Measurements from ENCODE around the gene CYP24A1.
A peak's percentile ranks its signal among the peaks of the same experiment; 100 is the strongest.
"Not testable (repeated sequence)": the region's sequence is repeated elsewhere in the genome, so short reads cannot be mapped to it uniquely, and the experiment has no call there.

Gene CYP24A1

DNA sequence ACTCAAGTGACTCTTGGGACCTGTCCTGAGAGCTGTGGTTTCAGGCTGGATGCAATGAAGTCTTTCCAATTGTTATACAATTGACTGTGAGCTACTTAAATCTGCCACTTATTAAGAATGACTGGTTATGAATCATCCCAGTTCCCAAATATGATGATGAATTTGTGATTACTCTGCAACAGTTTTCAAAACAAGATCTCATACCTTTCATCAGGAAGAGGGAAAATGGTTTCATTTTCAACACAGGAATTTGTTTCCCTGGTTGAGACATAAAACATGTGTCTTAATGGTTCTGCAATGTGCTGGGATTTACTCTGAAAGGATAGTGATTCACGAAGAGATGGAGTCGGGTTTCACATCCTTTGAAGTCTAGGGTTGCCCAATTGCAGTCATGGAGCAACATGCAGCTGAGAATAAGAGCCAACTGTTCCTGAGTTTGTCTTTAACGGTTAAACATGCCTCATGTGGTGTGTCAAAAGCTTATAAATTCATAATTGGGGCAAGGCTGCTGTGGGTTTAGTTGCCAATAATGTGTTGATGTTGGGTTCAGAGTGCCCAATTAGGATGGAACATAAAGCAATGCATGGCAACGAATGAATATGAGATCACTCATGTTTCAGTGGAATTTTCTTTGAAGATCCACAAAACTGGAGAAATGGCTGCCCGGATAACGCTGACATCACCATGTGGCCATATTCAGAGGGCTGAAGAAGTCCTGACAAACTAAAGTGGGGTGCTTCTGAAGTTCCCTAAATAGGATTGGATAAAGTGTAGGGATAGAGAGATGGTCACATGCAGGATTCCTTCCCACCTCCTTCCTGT is 41.0 kb downstream of the CYP24A1 start:
- DNase-seq: peak in 1 of 2 donors; percentile 26

DNA sequence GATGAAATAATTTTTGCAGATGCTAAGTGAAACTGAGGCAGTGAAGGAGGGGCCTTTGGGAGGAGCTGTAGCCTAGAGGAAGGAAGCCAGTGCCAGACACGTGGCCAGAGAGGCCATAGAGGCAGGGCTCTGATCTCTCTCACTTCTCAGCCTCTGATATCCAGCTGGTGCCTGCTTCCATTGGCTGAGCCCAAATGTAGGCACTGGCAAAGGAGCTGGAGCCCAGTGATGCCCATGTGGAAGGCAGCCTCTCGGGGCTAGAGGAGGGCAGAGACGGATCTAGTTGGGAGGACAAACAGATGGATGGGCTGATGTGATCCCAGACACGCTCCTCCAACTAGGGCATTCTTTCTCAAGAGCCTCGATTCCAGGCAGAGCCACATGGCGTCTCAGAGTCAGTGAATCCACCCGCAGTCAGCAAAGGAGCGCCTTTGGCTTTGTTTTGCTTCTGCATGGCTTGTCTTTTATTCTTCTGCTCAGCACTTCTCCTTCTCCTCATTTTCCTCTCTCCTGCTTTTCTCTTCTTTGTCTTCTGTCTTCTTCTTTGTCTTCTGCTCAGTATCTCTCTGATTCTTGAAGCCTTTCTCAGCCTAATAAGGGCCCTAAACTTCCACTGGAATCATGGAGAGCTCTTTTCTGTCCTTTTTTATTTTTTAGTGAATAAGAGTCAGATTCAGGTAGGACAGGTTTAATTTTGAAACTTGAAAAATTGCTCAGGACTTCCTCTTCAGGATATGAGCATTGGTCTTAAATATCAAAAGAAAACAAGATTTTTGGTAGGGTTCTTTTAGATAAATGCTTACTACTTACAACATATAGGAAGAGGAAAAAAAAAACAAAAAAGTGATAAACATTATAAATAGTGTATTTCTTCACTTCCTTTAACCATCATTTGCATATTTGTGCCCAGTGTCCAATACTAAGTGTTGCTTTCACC is 41.8 kb downstream of the CYP24A1 start:
- no peak for DNase-seq

DNA sequence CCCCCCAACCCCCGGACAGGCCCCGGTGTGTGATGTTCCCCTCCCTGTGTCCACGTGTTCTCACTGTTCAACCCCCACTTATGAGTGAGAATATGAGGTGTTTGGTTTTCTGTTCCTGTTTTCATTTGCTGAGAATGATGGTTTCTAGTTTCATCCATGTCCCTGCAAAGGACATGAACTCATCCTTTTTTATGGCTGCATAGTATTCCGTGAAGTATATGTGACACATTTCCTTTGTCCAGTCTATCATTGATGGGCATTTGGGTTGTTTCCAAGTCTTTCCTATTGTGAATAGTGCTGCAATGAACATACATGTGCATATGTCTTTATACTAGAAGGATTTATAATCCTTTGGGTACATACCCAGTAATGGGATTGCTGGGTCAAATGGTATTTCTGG is 42.7 kb downstream of the CYP24A1 start:
- not testable (repeated sequence) for DNase-seq

DNA sequence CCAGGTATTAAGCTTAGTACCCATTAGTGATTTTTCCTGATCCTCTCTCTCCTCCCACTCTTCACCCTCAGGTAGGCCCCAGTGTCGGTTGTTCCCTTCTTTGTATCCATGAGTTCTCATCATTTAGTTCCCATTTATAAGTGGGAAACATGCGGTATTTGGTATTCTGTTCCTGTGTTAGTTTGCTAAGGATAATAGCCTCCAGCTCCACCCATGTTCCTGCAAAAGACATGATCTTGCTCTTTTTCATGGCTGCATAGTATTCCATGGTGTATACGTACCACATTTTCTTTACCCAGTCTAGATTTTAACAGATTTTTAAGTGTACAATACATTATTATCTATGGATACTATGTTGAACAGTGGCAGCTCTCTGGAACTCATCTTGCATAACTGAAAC is 44.4 kb downstream of the CYP24A1 start:
- no peak for DNase-seq

DNA sequence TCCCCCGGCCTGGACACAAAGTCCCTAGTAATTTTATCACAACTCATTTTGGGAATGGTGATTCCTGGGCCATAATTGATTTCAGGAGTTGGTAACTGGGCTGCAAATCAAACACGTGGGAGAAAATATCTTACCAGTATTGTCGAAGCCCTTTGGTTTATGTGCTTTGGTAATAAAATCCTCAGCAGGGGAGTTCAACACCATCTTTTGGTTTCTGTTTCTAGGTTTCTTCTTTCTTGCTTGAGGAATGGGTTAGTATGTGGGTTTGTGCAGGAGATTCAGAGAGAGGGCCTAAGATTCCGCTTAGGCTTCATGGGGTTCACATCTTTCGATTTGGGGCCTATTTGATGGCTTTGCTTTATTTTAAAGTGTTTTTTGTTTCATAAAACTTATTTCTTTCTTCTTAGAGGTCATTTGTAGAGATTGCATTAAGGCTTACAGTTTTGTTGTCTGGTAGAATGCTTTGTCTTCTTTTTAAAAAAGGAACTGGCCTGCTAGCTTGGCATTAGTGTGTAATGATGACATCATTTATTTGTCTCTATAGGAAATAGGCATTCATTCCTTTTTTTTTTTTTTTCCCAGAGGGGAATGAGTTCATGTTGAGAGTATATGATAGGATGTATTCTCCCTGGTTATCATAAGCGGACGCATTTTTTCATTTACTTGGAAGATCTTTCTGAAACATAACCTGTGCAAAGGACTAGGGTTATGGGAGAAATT is 45.8 kb downstream of the CYP24A1 start:
- DNase-seq: no peak

DNA sequence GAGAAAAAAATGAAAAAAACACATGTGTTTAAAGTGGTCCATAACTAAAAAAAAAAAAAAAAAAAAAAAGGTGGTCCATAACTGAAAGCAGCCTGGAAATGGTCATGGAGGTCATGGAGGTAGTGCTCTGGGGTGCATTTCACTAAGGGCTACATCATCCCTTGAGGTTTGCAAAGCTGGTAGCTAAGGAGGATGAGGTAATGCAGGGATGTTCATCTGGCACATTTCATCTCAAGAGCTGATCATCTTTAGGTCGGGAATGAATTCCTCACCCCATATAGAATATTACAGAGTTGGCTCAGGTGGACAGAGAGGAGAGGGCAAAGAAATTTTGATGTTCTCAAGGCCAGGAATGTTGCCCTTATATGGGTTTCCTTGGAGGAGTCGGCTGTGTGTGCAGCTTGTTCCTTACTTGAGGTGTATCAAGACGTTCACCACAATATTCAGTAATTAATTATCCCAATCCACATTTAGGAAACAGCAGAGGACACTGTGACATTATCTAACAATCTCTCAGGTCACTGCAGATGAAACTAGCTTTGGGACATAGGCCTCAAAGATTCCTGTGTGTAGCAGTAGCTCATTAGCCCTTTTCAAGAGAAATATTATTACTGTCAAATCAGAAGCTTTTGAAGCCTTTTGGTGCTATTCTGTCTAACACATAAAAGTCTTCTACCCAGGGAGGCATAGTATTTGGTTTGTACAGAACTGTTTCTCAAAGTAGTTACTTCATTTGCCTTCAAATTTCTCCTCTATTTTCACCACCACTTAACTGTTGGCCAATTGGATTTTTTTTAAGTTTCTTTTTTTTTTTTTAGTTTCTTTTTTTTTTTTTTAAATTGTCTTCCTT is 46.8 kb downstream of the CYP24A1 start:
- no peak for DNase-seq

DNA sequence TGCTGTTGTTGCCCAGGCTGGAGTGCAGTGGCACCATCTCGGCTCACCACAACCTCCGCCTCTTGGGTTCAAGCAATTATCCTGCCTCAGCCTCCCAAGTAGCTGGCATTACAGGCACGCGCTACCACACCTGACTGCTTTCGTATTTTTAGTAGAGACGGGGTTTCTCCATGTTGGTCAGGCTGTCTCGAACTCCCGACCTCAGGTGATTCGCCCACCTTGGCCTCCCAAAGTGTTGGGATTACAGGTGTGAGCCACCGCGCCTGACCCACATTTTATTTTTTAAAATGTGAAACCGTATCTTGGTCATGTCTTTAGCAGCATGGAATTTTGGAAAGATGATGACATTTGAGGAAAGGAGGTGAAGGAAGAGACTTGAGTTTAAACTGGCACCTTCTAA is 47.5 kb downstream of the CYP24A1 start:
- not testable (repeated sequence) for DNase-seq

DNA sequence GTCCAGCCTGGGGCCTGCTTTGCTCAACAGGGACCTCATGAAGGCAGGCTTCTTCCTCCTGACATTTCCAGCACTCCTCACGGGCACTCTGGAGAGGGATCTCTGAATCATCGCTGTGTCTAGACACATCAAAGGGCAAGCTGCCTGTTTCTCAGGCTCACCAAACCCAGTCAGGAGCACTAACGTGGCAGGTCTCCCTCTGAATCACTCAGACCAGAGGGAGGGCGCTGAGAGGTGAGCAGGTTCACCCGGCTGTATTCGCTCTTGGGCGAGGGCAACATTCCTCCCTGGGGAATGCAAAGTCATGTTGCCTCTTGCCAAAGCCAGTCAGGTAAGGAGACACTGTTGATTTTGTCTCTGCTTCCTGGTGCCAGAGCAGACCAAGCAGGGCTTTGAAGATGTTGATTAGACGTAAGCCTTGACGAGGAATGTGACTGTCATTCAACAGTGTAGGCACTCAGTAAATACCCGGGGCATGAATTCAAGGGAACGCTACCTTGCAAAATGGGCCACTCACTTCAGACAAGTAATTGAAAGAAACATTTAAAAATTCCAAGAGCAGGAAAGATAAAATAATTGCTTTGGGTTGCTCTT is 50.1 kb downstream of the CYP24A1 start:
- no peak for DNase-seq

DNA sequence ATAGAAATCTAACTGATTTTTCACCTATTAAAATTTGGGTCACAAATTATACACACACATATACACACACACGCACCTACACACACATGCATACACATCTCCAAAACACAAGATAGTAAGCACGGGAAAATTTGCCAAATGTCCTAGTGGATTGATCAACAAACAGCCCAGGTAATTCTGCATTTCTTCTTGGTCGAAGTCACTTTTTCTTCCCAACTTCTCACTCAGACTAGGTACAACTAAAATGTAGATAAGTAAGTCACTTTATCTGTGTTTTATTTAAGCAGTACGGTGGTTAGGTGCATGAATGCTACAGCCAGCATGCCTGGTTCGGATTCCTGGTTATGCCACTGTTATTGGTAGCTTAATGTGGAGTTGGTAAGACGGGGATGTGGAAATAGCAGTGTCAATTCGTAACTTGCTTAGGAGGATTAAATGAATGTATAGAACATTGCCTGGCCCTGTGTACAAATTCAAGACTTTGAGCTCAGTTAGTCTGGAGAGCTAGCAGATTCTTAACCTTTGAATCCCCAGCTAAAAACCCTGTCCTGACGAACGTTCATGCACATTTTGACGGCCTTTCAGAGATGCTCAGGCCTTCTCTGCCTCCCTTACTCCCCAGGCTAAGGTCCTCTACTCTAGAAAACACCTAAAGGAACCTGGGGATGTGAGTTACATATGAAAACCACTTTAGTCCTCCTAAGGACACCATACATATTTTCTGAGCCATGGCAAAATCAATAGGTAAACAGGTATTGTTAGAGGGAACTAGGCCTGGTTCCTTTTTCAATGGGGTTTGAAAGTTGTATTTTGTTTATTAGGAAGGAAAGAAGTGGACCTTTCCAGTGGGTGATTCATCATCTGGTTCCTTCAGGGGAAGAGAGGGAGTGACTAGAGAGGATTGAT is 50.9 kb downstream of the CYP24A1 start:
- no peak for DNase-seq

DNA sequence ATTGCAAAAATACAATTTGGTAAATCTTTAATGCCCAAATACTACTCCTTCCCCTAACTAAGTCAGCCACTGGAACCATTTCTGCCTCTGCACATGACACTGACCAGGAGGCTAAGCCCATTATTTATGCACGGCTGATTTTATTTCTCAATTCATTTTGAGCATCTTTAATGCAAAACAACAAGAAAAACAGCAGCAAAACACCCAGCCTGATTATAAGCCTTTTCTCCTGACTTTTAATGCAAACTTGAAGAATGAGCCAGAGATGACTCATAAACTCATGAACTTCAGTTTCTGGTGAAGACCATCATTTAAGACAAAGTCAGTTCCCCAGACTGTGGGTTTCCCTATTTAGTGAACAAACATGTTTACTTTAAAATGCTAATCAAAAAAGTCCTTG is 51.6 kb downstream of the CYP24A1 start:
- no peak for DNase-seq

DNA sequence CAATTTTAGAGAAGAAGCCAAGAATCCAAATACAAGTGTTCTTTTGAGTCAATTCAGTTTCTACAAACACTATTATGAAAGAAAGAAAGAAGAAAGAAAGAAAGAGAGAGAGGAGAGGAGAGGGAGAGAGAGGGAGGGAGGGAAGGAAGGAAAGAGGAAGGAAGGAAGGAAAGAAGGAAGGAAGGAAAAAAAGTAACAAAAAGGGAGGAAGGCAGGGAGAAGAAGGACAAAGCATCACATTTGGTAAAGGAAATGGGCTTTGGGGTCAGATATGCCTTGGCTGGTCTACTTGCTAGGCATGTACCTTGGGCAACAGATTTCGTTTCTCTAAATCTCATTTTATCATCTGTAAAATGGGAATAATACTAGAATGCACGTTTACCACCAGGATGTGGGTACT is 54.0 kb downstream of the CYP24A1 start:
- no peak for DNase-seq

DNA sequence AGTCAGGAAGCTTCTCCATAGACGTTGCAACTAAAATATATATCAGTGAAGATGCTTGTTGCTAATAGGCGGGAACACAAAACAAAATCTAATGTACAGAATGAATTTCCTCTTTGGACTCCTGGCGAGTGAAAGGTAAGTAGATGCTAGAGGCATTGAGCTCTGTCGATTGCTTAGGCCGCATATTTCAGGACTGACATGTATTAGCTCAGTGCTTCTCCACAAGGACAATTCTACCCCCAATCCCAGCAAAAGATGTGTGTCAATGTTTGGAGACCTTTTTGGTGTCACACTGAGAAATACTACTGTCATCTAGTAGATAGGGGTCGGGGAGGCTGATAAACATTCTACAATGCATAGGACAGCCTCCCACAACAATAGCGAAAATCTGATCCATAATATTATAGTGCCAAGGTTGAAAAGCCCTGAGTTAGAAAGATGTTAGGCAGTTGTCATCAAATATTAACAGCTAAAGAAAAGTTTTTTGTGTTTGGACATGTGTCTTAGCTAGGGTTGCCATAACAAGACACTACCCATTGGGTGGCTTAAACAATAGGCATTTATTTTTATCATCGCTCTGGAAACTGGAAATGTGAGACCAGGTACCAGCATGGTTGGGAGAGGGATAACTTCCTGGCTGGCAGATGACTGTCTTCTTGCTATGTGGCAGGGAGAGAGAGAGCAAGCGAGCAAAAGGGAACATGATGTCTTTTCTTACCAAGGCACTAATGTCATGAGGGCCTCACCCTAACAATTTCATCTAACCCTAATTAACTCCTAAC is 55.4 kb downstream of the CYP24A1 start:
- no peak for DNase-seq

DNA sequence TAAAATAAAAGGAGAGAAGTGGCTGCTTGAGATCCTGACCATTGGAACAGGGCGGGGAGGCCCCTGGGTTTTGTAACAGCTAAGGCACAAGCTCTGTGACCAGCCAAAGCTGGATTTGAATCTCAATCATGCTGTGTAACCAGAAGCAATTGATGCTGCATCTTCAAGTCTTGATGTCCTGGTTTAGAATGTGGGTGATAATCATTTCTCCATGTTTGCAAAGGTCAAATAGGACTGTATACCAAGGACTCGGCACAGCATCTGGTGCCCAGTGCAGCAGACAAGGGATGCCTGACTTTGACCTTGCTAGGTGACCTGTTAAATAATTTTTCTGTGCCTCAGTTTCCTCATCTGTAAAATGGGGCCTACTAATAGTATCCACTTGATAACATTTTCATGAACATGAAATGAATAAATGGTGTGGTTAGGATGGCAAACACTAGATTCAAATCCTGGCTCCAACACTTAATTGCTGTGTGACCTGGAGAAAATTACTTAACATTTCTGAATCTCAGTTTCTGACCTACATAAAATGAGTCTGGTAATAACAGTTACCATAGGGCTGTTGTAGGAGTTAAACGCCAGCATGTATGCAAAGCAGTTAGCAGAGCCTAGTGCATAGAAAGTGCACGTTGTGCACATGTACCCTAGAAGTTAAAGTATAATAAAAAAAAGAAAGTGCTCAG is 57.1 kb downstream of the CYP24A1 start:
- no peak for DNase-seq

DNA sequence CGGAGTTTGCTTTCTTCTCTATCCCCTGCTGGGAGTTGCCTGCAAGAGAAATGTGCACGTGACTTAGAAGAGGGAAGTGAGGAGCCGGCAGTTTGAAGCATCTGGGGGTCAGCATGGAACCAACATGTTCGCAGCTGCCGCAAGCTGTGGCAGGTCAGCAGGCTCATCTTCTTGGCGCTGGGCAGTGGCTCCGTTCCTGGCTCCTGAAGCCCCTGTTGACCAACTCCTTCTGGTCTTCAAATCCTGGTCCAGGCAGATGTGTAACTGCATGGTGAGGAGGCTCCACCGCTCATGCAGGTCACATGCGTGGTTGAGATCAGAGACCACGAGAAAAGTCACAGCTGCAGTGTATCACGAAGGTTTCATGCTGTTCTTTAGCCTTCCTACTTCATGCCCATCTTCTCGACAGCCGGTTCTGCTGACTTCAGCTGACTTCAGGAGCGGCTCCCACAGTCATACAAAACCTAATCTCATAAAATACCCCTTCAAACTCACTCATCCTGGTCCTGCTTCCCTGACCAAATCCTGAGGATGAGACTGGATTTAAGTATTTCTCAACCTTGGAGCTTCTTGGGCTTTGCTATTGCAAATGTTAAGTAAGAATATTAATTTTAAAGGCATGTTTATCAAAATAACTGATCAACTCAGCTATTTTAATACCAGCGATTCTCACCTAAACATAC is 58.5 kb downstream of the CYP24A1 start:
- peak in 1 of 2 donors; percentile 11 for DNase-seq

DNA sequence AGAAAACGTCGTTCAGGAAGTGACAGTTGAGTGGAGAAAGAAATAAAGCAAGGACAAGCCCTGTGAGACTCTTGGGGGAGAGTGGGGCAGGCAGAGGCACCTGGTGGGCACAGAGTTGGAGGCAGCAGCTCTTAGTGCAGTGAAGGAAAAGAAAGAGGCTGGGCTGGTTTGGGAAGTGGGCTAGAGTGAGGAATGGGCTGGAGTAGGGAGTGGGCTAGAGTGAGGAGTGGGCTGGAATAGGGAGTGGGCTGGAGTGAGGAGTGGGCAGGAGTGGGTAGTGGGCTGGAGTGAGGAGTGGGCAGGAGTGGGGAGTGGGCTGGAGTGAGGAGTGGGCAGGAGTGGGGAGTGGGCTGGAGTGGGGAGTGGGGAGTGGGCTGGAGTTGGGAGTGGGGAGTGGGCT is 59.7 kb downstream of the CYP24A1 start:
- no peak for DNase-seq

DNA sequence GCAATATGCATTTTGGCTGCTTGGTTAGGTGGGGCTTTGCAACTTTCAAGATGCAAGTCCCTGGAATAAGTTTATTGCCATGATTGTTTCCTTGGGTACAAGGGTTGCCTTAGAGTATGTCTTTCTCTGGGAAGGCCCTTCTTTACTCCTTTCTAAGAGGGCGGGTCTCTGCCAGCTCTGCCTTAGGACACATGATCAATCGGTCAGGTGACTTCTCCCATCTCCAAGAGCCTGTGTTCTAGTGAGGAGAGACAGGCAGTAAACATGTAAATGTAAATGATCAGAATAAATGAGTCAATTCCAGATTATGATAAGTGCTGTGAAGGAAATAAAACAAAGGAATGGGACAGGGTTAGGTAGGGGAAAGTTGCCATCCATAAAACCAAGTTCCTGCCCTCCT is 60.2 kb downstream of the CYP24A1 start:
- DNase-seq: no peak

DNA sequence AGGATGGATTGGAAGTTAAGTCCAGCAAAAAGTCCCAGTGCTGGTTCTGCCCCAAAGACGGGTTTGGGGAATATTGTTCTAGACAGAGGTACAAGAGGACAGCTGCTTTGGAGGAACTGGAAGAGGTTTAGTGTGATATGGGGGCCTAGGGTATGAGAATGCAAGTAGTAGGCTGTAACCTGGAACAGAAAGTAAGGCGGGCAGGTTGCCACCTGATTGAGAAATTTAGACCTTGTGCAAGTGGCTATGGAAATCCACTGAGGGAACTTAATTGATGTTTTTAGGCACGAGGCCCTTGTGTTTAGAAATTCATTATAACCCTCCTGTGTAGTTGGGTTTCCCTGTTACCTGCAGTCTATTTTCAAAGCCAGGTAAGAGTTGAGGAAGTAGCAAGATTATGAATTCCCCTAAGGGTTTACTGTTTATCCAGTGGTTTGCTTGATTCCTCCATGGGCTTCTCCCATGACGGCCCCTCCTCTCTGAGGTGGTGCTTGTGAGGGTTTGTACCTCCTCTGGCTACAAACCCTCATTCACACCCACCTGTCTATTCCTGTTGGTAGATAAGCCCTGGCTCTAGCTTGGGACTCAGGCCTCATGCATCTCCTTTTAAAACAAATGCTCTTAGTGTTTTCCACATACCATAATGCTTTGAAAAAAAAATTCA is 61.4 kb downstream of the CYP24A1 start:
- DNase-seq: no peak

DNA sequence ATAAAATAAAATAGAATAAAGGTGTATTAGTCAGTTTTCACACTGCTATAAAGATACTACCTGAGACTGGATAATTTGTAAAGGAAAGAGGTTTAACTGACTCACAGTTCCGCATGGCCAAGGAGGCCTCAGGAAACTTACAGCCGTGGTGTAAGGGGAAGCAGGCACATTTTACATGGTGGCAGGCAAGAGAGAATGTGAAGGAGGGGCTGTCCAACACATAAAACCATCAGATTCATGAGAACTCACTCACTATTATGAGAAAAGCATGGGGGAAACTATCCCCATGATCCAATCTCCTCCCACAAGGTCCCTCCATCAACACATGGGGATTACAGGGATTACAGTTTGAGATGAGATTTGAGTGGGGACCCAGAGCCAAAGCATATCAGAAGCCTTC is 62.3 kb downstream of the CYP24A1 start:
- no peak for DNase-seq

Measured in CD4-positive, alpha-beta T cell treated with Interleukin-1 beta for 1 hour (primary cell).